Stomach (tissue), 9 donors: ENCODE measurements around the gene C1orf198. TPM values are rescaled to one million over a fixed set of nuclear protein-coding genes. Genes with fewer than 3 reads are reported as not detected.

Experiments
- DNase-seq, 2 donors: peaks; one replicate each; pipeline versions ENCODE4 v3.0.0 to v3.0.0-alpha.2; 2013 to 2019
- H3K27ac ChIP-seq, 5 donors: fragments of 200-600 bp in 4 of 5; sonication (generic) in 4 of 5; one replicate each; pipeline ENCODE4 v1.5.1; 2013 to 2019; ENCODE audit warnings: mild to moderate bottlenecking in 1 of 5, moderate library complexity in 1 of 5
- H3K27me3 ChIP-seq, 3 donors: fragments of 200-600 bp; sonication (generic); one replicate each; pipeline ENCODE4 v1.5.1; 2017 to 2019; ENCODE audit warnings: mixed run types in 1 of 3
- H3K36me3 ChIP-seq, 4 donors: fragments of 200-600 bp; sonication (generic); 1 replicate in 3 of 4; 2 replicates in 1 of 4; pipeline ENCODE4 v1.5.1; 2016 to 2019
- H3K4me1 ChIP-seq, 4 donors: fragments of 200-600 bp; sonication (generic); one replicate each; pipeline ENCODE4 v1.5.1; 2016 to 2019
- H3K4me3 ChIP-seq, 4 donors: fragments of 200-600 bp; sonication (generic) in 3 of 4; one replicate each; pipeline ENCODE4 v1.5.1; 2016 to 2019; ENCODE audit warnings: mild to moderate bottlenecking in 1 of 4
- H3K9me3 ChIP-seq, 4 donors: fragments of 200-600 bp; sonication (generic); one replicate each; pipeline ENCODE4 v1.5.1; 2016 to 2019
- EP300 ChIP-seq: sonication (generic); formaldehyde crosslinking; IDR thresholded peaks from one replicate; pipeline ENCODE4 v1.6.1; 2017; ENCODE audit warnings: antibody characterized with exemption
- POLR2A ChIP-seq, 4 donors: fragments of 450-650 bp; IDR thresholded peaks; one replicate each; pipeline ENCODE4 v1.6.1; 2016; ENCODE audit warnings: antibody characterized with exemption in 4 of 4, control low read depth in 2 of 4, mild to moderate bottlenecking in 1 of 4, moderate library complexity in 1 of 4
- POLR2AphosphoS5 ChIP-seq, 3 donors: sonication (generic); formaldehyde crosslinking; IDR thresholded peaks; one replicate each; pipeline ENCODE4 v1.6.1; 2016; ENCODE audit warnings: antibody characterized with exemption in 3 of 3
- WGBS, 5 donors: extraction: QIAGEN DNeasy Blood & Tissue Kit in 3 of 5; methylation state at CpG; one replicate each; pipeline versions ENCODE4 v1.1.5 to v1.1.7; 2013 to 2018; 5-methylcytosine and 5-hydroxymethylcytosine counted together
- intact Hi-C: fragments of 100-400 bp; cut with DNase I; formaldehyde crosslinking; loops from one replicate; pipeline ENCODE4 v1.15.1; 2023; ENCODE audit warnings: low total_unique reads
- polyA plus RNA-seq, 3 donors: library from polyadenylated mRNA; stranded (reverse); fragments of 200-250 nt; gene quantifications; one replicate each; pipeline ENCODE4 v1.2.3, GENCODE V29; 2013
- total RNA-seq, 5 donors: library from RNA; depleted of rRNA; stranded (reverse); fragments of >200 nt; gene quantifications; one replicate each; pipeline versions ENCODE4 v1.1.0 to v1.2.3, GENCODE V29; 2014 to 2016
- TF ChIP-seq, protein P1 (sequence below), 7 experiments: fragments of 450-650 bp in 4 of 7; fragments of 200-600 bp in 3 of 7; sonication (generic) in 3 of 7; IDR thresholded peaks; one replicate each; pipeline ENCODE4 v1.5.1; 2016 to 2019; ENCODE audit warnings: antibody characterized with exemption in 7 of 7, control low read depth in 2 of 7, mild to moderate bottlenecking in 1 of 7
- donor health status: healthy with polysubstance abuse.
- donor health status: Bipolar disorder and iron deficiency.
- donor health status: healthy.

C1orf198 gene
- total and polyA plus RNA-seq, 8 donors, result 11.3 to 69.3 (median 32.4) TPM

DNA sequence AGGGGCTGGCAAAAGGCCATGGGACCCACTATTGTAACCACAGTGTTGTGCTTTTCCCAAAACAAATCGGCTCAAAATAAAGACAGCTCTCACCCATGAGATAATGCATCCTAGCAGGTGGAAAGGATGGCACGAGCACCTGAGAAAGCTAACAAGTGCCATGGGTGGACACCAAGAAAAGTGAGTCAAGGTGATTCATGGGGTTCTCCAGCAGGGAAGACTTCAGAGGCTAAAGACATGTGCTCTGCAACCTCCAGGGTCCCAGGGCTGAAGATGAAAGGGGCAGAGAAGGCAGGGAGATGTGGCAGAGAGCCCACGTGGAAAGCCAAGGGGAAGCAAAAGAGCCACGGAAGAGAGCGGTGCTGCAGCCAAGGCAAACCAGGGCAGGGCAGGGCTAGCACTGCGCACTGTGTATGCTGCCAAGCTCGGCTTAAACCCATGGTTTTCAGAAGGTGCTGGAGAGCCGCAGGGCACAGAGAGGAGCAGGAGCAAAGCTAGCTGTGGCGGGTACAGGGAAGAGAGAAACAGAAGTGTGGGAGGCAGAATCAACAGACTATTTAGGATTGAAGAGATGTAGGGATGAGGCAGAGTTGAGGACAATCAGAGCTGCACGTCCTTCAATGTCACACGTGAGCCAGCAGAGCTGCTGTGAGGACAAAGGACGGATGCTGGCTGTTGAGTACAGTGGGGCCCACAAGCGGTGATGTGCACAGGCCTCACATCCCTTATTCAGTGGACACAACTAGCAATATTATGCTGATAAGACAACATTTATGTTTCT, 41.8 kb upstream of the C1orf198 start:
- Histone ChIP-seq H3K36me3 (peaks cover 4 to 99% (median 86%) of the 10 kb centered on the region in 4 donors), H3K27me3 (no peaks in the 10 kb centered on the region), H3K4me3 (no peak overlapping the region), H3K27ac (peak overlapping the region in 3 of 5 donors; percentile 25 to 70 (median 28)), H3K9me3 (no peaks in the 10 kb centered on the region), H3K4me1 (peaks cover 0 to 42% (median 9%) of the 10 kb centered on the region in 4 donors)
- no peak for TF ChIP-seq POLR2A (IDR thresholded peaks at IDR 0.05)
- peak in 1 of 3 donors; percentile 17 for TF ChIP-seq POLR2AphosphoS5 (IDR thresholded peaks at IDR 0.05)
- peak in 1 of 2 donors; percentile 73 for DNase-seq
- intact Hi-C loops, result loop anchor here (10.0 kb wide), 1 partner anchor 115 kb away; no protein-coding TSS in a partner anchor
- 60 to 81% (median 71%) methylated on average over 13 of the region's 13 CpGs for WGBS, 5 donors

GRCh38 chr1:230907472-230908205, 39.3 kb upstream of the C1orf198 start:
- DNase-seq, result no peak
- 82 to 93% (median 88%) methylated on average over 4 of the region's 4 CpGs for WGBS, 5 donors
- Histone ChIP-seq H3K4me1 (peaks cover 0 to 43% (median 9%) of the 10 kb centered on the region in 4 donors), H3K36me3 (peaks cover 4 to 81% (median 76%) of the 10 kb centered on the region in 4 donors), H3K9me3 (no peaks in the 10 kb centered on the region), H3K27ac (peak overlapping the region in 2 of 5 donors; percentile 3 to 58), H3K27me3 (no peaks in the 10 kb centered on the region), H3K4me3 (no peak overlapping the region)
- intact Hi-C loops, result no loop called here
- TF ChIP-seq EP300 (no peak), POLR2AphosphoS5 (IDR thresholded peaks at IDR 0.05) (no peak), POLR2A (IDR thresholded peaks at IDR 0.05) (no peak)
- TF ChIP-seq, protein P1, sequence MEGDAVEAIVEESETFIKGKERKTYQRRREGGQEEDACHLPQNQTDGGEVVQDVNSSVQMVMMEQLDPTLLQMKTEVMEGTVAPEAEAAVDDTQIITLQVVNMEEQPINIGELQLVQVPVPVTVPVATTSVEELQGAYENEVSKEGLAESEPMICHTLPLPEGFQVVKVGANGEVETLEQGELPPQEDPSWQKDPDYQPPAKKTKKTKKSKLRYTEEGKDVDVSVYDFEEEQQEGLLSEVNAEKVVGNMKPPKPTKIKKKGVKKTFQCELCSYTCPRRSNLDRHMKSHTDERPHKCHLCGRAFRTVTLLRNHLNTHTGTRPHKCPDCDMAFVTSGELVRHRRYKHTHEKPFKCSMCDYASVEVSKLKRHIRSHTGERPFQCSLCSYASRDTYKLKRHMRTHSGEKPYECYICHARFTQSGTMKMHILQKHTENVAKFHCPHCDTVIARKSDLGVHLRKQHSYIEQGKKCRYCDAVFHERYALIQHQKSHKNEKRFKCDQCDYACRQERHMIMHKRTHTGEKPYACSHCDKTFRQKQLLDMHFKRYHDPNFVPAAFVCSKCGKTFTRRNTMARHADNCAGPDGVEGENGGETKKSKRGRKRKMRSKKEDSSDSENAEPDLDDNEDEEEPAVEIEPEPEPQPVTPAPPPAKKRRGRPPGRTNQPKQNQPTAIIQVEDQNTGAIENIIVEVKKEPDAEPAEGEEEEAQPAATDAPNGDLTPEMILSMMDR (IDR thresholded peaks at IDR 0.05), result no peak

GRCh38 chr1:230906226-230906625, 37.9 kb upstream of the C1orf198 start:
- Histone ChIP-seq H3K36me3 (peaks cover 4 to 73% (median 66%) of the 10 kb centered on the region in 4 donors), H3K4me3 (no peak overlapping the region), H3K9me3 (no peaks in the 10 kb centered on the region), H3K4me1 (peaks cover 0 to 41% (median 9%) of the 10 kb centered on the region in 4 donors), H3K27ac (peak overlapping the region in 1 of 5 donors; percentile 58), H3K27me3 (no peaks in the 10 kb centered on the region)
- DNase-seq, result no peak
- 53 to 78% (median 65%) methylated on average over 2 of the region's 2 CpGs for WGBS, 5 donors
- intact Hi-C loops, result no loop called here
- TF ChIP-seq, protein P1 (IDR thresholded peaks at IDR 0.05), result no peak
- TF ChIP-seq EP300 (no peak), POLR2AphosphoS5 (IDR thresholded peaks at IDR 0.05) (no peak), POLR2A (IDR thresholded peaks at IDR 0.05) (no peak)

- WGBS, 5 donors, result 73 to 87% (median 74%) methylated on average over 5 of the region's 5 CpGs
- H3K4me1 ChIP-seq, result peaks cover 0 to 36% (median 9%) of the 10 kb centered on the region in 4 donors
Observed at GRCh38 chr1:230905733-230906132, 37.4 kb upstream of the C1orf198 start.

More at GRCh38 chr1:230905733-230906132, 37.4 kb upstream of the C1orf198 start:
- peak overlapping the region in 2 of 5 donors; percentile 24 to 58 for H3K27ac ChIP-seq
- H3K9me3 ChIP-seq, result no peaks in the 10 kb centered on the region
- H3K27me3 ChIP-seq, result no peaks in the 10 kb centered on the region
- no peak for DNase-seq
- TF ChIP-seq EP300, result no peak
- TF ChIP-seq POLR2AphosphoS5 (IDR thresholded peaks at IDR 0.05), result no peak
- TF ChIP-seq, protein P1 (IDR thresholded peaks at IDR 0.05), result no peak
- TF ChIP-seq POLR2A (IDR thresholded peaks at IDR 0.05), result no peak
- H3K4me3 ChIP-seq, result no peak overlapping the region
- intact Hi-C loops, result no loop called here
- peaks cover 4 to 68% (median 61%) of the 10 kb centered on the region in 4 donors for H3K36me3 ChIP-seq
